ENCODE measurements around the gene RUNX1. TPM values are rescaled to one million over a fixed set of nuclear protein-coding genes. Genes with fewer than 3 reads are reported as not detected.
A peak's percentile ranks its signal among the peaks of the same experiment; 100 is the strongest.

The RUNX1 gene
- polyA plus RNA-seq, 3 donors, result 6.2 to 49.7 (median 8.7) TPM

GRCh38 chr21:35034203-35034926 lies 14.7 kb downstream of the RUNX1 start:
- peaks cover 100% of the 10 kb centered on the region for H3K79me2 ChIP-seq (ENCODE audit: insufficient read depth, low read length)
- Mint-ChIP-seq H3K36me3 (peaks cover 53 to 77% of the 10 kb centered on the region in 2 donors), H3K27ac (peak overlapping the region in 2 of 7 donors; percentile 16 to 47), H3K4me3 (no peak overlapping the region), H3K27me3 (ENCODE audit: low read depth in 3 of 3) (no peaks in the 10 kb centered on the region), H3K4me1 (peaks cover 59% of the 10 kb centered on the region), H3K9me3 (no peaks in the 10 kb centered on the region)
- H3K4me3 ChIP-seq (replicated peaks in 1 of 3; ENCODE audit: low read depth in 2 of 3, low read length in 3 of 3), result no peak overlapping the region
- H3K9ac ChIP-seq (ENCODE audit: insufficient read depth, low read length, poor library complexity, severe bottlenecking), result no peak overlapping the region
- no peak overlapping the region for H2AFZ ChIP-seq (ENCODE audit: insufficient read depth, low read depth, low read length, poor library complexity, severe bottlenecking)
- H3K27me3 ChIP-seq (ENCODE audit: control insufficient read depth in 2 of 2, insufficient read depth in 2 of 2, low read length in 2 of 2), result no peaks in the 10 kb centered on the region
- peaks cover 15 to 44% of the 10 kb centered on the region in 2 donors for H3K4me1 ChIP-seq (ENCODE audit: control insufficient read depth in 1 of 2, insufficient read depth in 2 of 2, low read length in 2 of 2)
- no peak for DNase-seq
- peak overlapping the region in 1 of 2 donors; percentile 11 for H3K27ac ChIP-seq (ENCODE audit: low read depth in 1 of 2, low read length in 2 of 2)
- H3K4me2 ChIP-seq (replicated peaks; ENCODE audit: extremely low read depth, low read length, poor library complexity, severe bottlenecking), result no peak overlapping the region
- peaks cover 89% of the 10 kb centered on the region for H4K20me1 ChIP-seq (ENCODE audit: insufficient read depth, low read length)
- TF ChIP-seq CTCF (IDR thresholded peaks at IDR 0.05), result no peak
- H3K9me3 ChIP-seq (replicated peaks in 1 of 2; ENCODE audit: control insufficient read depth in 1 of 2, insufficient read depth in 1 of 2, low read length in 2 of 2), result no peaks in the 10 kb centered on the region
- intact Hi-C loops (cut with micrococcal nuclease), result no loop called here
- H3K36me3 ChIP-seq (replicated peaks in 1 of 2; ENCODE audit: control insufficient read depth in 1 of 2, insufficient read depth in 2 of 2, low read length in 2 of 2), result peaks cover 17 to 82% of the 10 kb centered on the region in 2 donors
- WGBS (ENCODE audit: insufficient coverage), result 90% methylated on average over 2 of the region's 9 CpGs

GRCh38 chr21:35032474-35033263 lies 16.4 kb downstream of the RUNX1 start:
- Histone ChIP-seq H3K9me3 (replicated peaks in 1 of 2; ENCODE audit: control insufficient read depth in 1 of 2, insufficient read depth in 1 of 2, low read length in 2 of 2) (no peaks in the 10 kb centered on the region), H3K79me2 (ENCODE audit: insufficient read depth, low read length) (peaks cover 100% of the 10 kb centered on the region), H3K4me2 (replicated peaks; ENCODE audit: extremely low read depth, low read length, poor library complexity, severe bottlenecking) (no peak overlapping the region), H4K20me1 (ENCODE audit: insufficient read depth, low read length) (peaks cover 89% of the 10 kb centered on the region), H3K27me3 (ENCODE audit: control insufficient read depth in 2 of 2, insufficient read depth in 2 of 2, low read length in 2 of 2) (no peaks in the 10 kb centered on the region), H3K36me3 (replicated peaks in 1 of 2; ENCODE audit: control insufficient read depth in 1 of 2, insufficient read depth in 2 of 2, low read length in 2 of 2) (peaks cover 15 to 74% of the 10 kb centered on the region in 2 donors), H3K4me3 (replicated peaks in 1 of 3; ENCODE audit: low read depth in 2 of 3, low read length in 3 of 3) (no peak overlapping the region), H3K27ac (ENCODE audit: low read depth in 1 of 2, low read length in 2 of 2) (no peak overlapping the region), H3K4me1 (ENCODE audit: control insufficient read depth in 1 of 2, insufficient read depth in 2 of 2, low read length in 2 of 2) (peaks cover 32 to 61% of the 10 kb centered on the region in 2 donors), H3K9ac (ENCODE audit: insufficient read depth, low read length, poor library complexity, severe bottlenecking) (no peak overlapping the region), H2AFZ (ENCODE audit: insufficient read depth, low read depth, low read length, poor library complexity, severe bottlenecking) (no peak overlapping the region)
- TF ChIP-seq CTCF (IDR thresholded peaks at IDR 0.05), result no peak
- Mint-ChIP-seq H3K36me3 (peaks cover 42 to 71% of the 10 kb centered on the region in 2 donors), H3K9me3 (no peaks in the 10 kb centered on the region), H3K4me3 (no peak overlapping the region), H3K4me1 (peaks cover 71% of the 10 kb centered on the region), H3K27me3 (ENCODE audit: low read depth in 3 of 3) (no peaks in the 10 kb centered on the region), H3K27ac (peak overlapping the region in 2 of 7 donors; percentile 3 to 43)
- 100% methylated on average over 2 of the region's 2 CpGs for WGBS (ENCODE audit: insufficient coverage)
- peak in 1 of 3 donors; percentile 56 for DNase-seq
- intact Hi-C loops (cut with micrococcal nuclease), result no loop called here
